ENCODE results near the gene PTPRN2. TPM values are rescaled to one million over a fixed set of nuclear protein-coding genes. Genes with fewer than 3 reads are reported as not detected.

PTPRN2 gene
- total and polyA plus RNA-seq, 2 of the 13 experiments (the other 11 are each of a cell fraction or from before 2014, with no cell fraction given) = 2.5 to 24.2 TPM

DNA sequence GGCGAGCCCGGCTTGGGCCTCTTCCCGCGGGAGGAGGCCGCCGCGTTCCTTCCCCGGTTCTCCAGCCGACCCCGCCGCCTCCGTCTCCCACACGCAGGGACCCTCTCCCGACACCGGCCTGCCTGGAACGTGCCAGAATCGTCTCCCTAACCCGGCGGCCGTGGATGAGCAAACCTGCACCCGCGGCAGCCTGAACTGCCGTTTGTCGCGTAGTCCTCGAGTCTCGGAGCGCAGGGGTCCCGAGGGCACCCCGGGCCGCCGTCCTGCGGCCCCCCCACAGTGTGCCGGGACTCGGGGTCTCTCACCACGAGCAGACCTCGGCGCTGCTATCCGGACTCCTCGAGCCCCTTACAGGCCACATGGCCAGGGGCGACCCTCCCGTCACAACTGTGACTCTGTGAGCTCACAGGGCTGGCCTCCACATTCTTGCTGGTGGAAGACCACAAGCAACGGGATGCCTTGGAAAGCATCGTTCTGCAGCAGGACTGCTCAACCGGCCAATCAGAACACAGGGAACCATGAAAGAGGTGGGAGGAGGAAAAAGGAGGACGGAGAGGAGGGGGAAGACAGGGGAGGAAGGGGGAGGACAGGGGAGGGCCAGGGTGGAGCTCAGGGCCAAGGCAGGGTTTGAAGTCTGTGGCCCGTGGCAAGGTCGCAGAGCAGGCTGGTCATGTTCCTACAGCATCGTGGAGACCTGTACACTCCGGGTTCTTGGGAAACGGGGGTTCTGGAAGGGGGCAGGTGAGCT lies 973.9 kb downstream of the PTPRN2 start (continued):
- no peak for TF ChIP-seq NPAS2 (CRISPR knock-in tag; IDR thresholded peaks at IDR 0.05; ENCODE audit: borderline replicate concordance)
- TF ChIP-seq AHR (CRISPR knock-in tag; IDR thresholded peaks at IDR 0.05) = no peak
- no peak for TF ChIP-seq ZNF17 (CRISPR knock-in tag; IDR thresholded peaks at IDR 0.05)

DNA sequence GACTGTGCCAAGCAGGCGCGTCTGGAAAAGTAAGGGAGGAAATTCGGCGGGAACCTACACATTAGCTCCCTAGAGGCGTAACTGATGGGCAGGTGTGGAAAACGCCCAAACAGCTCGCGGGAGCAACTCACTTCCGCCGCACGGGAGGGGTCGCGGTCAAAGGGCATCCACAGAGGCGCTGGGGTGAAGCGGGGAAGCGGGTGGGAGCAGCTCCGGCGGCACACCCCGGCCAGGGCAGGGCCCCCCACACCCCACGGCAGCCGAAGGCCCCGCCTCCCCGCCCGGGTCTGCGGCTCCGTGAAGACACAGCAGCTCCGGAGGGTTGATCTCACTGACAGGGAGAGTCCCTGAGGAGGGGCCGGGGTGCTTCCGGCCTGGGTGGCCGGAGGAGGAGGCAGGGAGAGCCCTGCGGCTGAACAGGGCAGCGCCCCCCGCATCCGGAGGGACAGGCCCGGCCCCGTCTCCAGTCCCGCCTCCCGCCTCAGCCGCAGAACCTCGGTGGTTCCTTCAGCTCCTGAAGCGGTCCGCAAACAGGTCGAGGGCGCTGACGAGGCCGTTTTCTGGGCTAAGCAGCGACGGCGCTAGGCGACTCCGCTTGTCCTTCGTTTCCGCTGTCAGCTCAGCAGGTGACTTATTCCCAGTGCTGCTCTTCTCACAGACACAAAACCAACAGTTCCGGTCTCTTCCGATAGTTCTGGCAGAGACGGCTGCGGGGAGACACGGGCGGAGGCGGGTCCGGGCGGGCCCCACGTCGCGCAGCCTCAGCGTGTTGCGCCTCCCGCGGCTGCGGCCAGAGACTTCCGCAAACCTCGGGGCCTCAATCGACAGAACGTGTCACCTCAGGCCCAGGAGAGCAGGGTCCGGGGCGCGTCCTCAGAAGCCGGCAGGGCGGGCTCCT lies 974.7 kb downstream of the PTPRN2 start:
- WGBS (ENCODE audit: low lambda C conversion rate) = 90% methylated on average over 43 of the region's 79 CpGs
- intact Hi-C loops (cut with micrococcal nuclease; ENCODE audit: unreplicated experiment) = no loop called here
- no peak for DNase-seq (ENCODE audit: low spot score)
- POLR2A ChIA-PET = no interaction called here
- no peak overlapping the region for H3K4me2 ChIP-seq (ENCODE audit: low read depth, low read length)
- CTCF ChIA-PET (ENCODE audit: low intra/inter-chr PET ratio, low total read pairs) = no interaction called here
- no peaks in the 10 kb centered on the region for H4K20me1 ChIP-seq (ENCODE audit: insufficient read depth, low read length)
- H2AFZ ChIP-seq (ENCODE audit: low read length) = no peak overlapping the region
- ATAC-seq = no peak; the same call in 2 of the 3 replicates
- no peaks in the 10 kb centered on the region for H3K4me1 ChIP-seq (ENCODE audit: insufficient read depth, low read length)
- FAIRE-seq = no peak
- no peak overlapping the region for H3K4me3 ChIP-seq (replicated peaks in 1 of 3; ENCODE audit: insufficient read depth in 1 of 3, low read depth in 2 of 3, low read length in 3 of 3)
- no peak overlapping the region for H3K27ac ChIP-seq (ENCODE audit: extremely low read length, insufficient read depth, low read length)
- H3K9ac ChIP-seq (ENCODE audit: insufficient read depth, low read depth, low read length) = no peak overlapping the region
- H3K27me3 ChIP-seq (ENCODE audit: control insufficient read depth in 1 of 2, insufficient read depth in 2 of 2, low read length in 2 of 2) = peaks cover 2 to 51% of the 10 kb centered on the region in 2 experiments; a peak in 4 of 5 replicates
- no peaks in the 10 kb centered on the region for H3K36me3 ChIP-seq (replicated peaks in 1 of 2; ENCODE audit: control insufficient read depth in 1 of 2, insufficient read depth in 2 of 2, low read length in 2 of 2)
- H3K79me2 ChIP-seq (ENCODE audit: insufficient read depth, low read length) = no peaks in the 10 kb centered on the region
- in situ Hi-C loops (cut with HindIII; ENCODE audit: extremely low pct_ligation_motif_present, low pct_unique_long_range_greater_than_20kb) = no loop called here
- BruUV-seq (replicated peaks) = no TSS peak
- no peaks in the 10 kb centered on the region for H3K9me3 ChIP-seq (ENCODE audit: low read length)
- TF ChIP-seq, protein P1, sequence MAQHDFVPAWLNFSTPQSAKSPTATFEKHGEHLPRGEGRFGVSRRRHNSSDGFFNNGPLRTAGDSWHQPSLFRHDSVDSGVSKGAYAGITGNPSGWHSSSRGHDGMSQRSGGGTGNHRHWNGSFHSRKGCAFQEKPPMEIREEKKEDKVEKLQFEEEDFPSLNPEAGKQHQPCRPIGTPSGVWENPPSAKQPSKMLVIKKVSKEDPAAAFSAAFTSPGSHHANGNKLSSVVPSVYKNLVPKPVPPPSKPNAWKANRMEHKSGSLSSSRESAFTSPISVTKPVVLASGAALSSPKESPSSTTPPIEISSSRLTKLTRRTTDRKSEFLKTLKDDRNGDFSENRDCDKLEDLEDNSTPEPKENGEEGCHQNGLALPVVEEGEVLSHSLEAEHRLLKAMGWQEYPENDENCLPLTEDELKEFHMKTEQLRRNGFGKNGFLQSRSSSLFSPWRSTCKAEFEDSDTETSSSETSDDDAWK (CRISPR knock-in tag; IDR thresholded peaks at IDR 0.05) = no peak
- no peak for TF ChIP-seq TEAD3 (CRISPR knock-in tag; optimal IDR thresholded peaks at IDR 0.05; ENCODE audit: borderline replicate concordance)
- TF ChIP-seq, protein P2, sequence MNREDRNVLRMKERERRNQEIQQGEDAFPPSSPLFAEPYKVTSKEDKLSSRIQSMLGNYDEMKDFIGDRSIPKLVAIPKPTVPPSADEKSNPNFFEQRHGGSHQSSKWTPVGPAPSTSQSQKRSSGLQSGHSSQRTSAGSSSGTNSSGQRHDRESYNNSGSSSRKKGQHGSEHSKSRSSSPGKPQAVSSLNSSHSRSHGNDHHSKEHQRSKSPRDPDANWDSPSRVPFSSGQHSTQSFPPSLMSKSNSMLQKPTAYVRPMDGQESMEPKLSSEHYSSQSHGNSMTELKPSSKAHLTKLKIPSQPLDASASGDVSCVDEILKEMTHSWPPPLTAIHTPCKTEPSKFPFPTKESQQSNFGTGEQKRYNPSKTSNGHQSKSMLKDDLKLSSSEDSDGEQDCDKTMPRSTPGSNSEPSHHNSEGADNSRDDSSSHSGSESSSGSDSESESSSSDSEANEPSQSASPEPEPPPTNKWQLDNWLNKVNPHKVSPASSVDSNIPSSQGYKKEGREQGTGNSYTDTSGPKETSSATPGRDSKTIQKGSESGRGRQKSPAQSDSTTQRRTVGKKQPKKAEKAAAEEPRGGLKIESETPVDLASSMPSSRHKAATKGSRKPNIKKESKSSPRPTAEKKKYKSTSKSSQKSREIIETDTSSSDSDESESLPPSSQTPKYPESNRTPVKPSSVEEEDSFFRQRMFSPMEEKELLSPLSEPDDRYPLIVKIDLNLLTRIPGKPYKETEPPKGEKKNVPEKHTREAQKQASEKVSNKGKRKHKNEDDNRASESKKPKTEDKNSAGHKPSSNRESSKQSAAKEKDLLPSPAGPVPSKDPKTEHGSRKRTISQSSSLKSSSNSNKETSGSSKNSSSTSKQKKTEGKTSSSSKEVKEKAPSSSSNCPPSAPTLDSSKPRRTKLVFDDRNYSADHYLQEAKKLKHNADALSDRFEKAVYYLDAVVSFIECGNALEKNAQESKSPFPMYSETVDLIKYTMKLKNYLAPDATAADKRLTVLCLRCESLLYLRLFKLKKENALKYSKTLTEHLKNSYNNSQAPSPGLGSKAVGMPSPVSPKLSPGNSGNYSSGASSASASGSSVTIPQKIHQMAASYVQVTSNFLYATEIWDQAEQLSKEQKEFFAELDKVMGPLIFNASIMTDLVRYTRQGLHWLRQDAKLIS (CRISPR knock-in tag; IDR thresholded peaks at IDR 0.05) = no peak
- TF ChIP-seq ARNT2 (CRISPR knock-in tag; IDR thresholded peaks at IDR 0.05; ENCODE audit: low read depth) = no peak
- no peak for TF ChIP-seq ZNF761 (CRISPR knock-in tag; conservative IDR thresholded peaks at IDR 0.05)
- TF ChIP-seq PHF21A (CRISPR knock-in tag; IDR thresholded peaks at IDR 0.05) = no peak
- TF ChIP-seq, protein P3, sequence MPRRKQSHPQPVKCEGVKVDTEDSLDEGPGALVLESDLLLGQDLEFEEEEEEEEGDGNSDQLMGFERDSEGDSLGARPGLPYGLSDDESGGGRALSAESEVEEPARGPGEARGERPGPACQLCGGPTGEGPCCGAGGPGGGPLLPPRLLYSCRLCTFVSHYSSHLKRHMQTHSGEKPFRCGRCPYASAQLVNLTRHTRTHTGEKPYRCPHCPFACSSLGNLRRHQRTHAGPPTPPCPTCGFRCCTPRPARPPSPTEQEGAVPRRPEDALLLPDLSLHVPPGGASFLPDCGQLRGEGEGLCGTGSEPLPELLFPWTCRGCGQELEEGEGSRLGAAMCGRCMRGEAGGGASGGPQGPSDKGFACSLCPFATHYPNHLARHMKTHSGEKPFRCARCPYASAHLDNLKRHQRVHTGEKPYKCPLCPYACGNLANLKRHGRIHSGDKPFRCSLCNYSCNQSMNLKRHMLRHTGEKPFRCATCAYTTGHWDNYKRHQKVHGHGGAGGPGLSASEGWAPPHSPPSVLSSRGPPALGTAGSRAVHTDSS (CRISPR knock-in tag; conservative IDR thresholded peaks at IDR 0.05) = no peak
- TF ChIP-seq ZNF367 (CRISPR knock-in tag; IDR thresholded peaks at IDR 0.05; ENCODE audit: borderline replicate concordance) = no peak
- no peak for TF ChIP-seq SALL1 (CRISPR knock-in tag; IDR thresholded peaks at IDR 0.05)
